ENCODE results near the gene DPYSL3. TPM values are rescaled to one million over a fixed set of nuclear protein-coding genes. Genes with fewer than 3 reads are reported as not detected.

DPYSL3 gene
- polyA plus RNA-seq, 1 donor from 2014 or later, result 689 TPM

GRCh38 chr5:147519380-147519779, 9.5 kb upstream of the DPYSL3 start:
- TF ChIP-seq SMC3 (conservative IDR thresholded peaks at IDR 0.05; ENCODE audit: poor library complexity) (no peak), RAD21 (conservative IDR thresholded peaks at IDR 0.05) (no peak), EP300 (conservative IDR thresholded peaks at IDR 0.05; ENCODE audit: poor library complexity, severe bottlenecking) (no peak), TAF1 (IDR thresholded peaks at IDR 0.05; ENCODE audit: low read depth) (no peak), MXI1 (conservative IDR thresholded peaks at IDR 0.05; ENCODE audit: poor library complexity, severe bottlenecking) (no peak), EZH2 (IDR thresholded peaks at IDR 0.05; ENCODE audit: borderline replicate concordance, insufficient read depth, low read length, poor library complexity, severe bottlenecking) (no peak), POLR2AphosphoS5 (IDR thresholded peaks at IDR 0.05) (no peak)
- no peaks in the 10 kb centered on the region for H3K27me3 ChIP-seq (ENCODE audit: insufficient read depth, low read depth, low read length)
- H3K27ac ChIP-seq (ENCODE audit: low read length), result no peak overlapping the region
- no peaks in the 10 kb centered on the region for H3F3A ChIP-seq (ENCODE audit: insufficient read depth, low read length, poor library complexity, severe bottlenecking)
- H2AFZ ChIP-seq (ENCODE audit: low read depth, low read length), result no peak overlapping the region
- H3K4me2 ChIP-seq (ENCODE audit: low read length), result no peak overlapping the region
- H3K4me3 ChIP-seq (ENCODE audit: low read length), result no peak overlapping the region
- H3K36me3 ChIP-seq (ENCODE audit: insufficient read depth, low read length), result no peaks in the 10 kb centered on the region
- no peaks in the 10 kb centered on the region for H3K9me2 ChIP-seq (ENCODE audit: insufficient read depth, low read length)
- no peak overlapping the region for H3K9ac ChIP-seq (ENCODE audit: low read length)
- no peaks in the 10 kb centered on the region for H3K9me3 ChIP-seq (ENCODE audit: low read length)
- no peaks in the 10 kb centered on the region for H4K20me1 ChIP-seq (ENCODE audit: insufficient read depth)
- H3K79me2 ChIP-seq (replicated peaks; ENCODE audit: insufficient read depth, low read length), result no peaks in the 10 kb centered on the region

- Histone ChIP-seq H3K4me2 (ENCODE audit: low read length) (no peak overlapping the region), H3K9ac (ENCODE audit: low read length) (no peak overlapping the region), H3K27me3 (ENCODE audit: insufficient read depth, low read depth, low read length) (no peaks in the 10 kb centered on the region)
These were observed 7.5 kb upstream of the DPYSL3 start for GRCh38 chr5:147517383-147517782.

GRCh38 chr5:147515269-147515668, 5.4 kb upstream of the DPYSL3 start:
- H3K36me3 ChIP-seq (ENCODE audit: insufficient read depth, low read length), result no peaks in the 10 kb centered on the region
- H3K4me3 ChIP-seq (ENCODE audit: low read length), result no peak overlapping the region
- no peak overlapping the region for H3K27ac ChIP-seq (ENCODE audit: low read length)
- no peaks in the 10 kb centered on the region for H3K9me2 ChIP-seq (ENCODE audit: insufficient read depth, low read length)
- H3K79me2 ChIP-seq (replicated peaks; ENCODE audit: insufficient read depth, low read length), result no peaks in the 10 kb centered on the region
- H3F3A ChIP-seq (ENCODE audit: insufficient read depth, low read length, poor library complexity, severe bottlenecking), result no peaks in the 10 kb centered on the region
- H3K4me2 ChIP-seq (ENCODE audit: low read length), result no peak overlapping the region
- no peak overlapping the region for H3K9ac ChIP-seq (ENCODE audit: low read length)
- TF ChIP-seq MXI1 (conservative IDR thresholded peaks at IDR 0.05; ENCODE audit: poor library complexity, severe bottlenecking), result no peak
- TF ChIP-seq EZH2 (IDR thresholded peaks at IDR 0.05; ENCODE audit: borderline replicate concordance, insufficient read depth, low read length, poor library complexity, severe bottlenecking), result no peak
- no peak for TF ChIP-seq REST (IDR thresholded peaks at IDR 0.05; ENCODE audit: borderline replicate concordance)
- H3K27me3 ChIP-seq (ENCODE audit: insufficient read depth, low read depth, low read length), result peaks cover 4% of the 10 kb centered on the region
- no peak overlapping the region for H2AFZ ChIP-seq (ENCODE audit: low read depth, low read length)
- H4K20me1 ChIP-seq (ENCODE audit: insufficient read depth), result no peaks in the 10 kb centered on the region
- H3K9me3 ChIP-seq (ENCODE audit: low read length), result no peaks in the 10 kb centered on the region

More at GRCh38 chr5:147517383-147517782, 7.5 kb upstream of the DPYSL3 start:
- H3K9me3 ChIP-seq (ENCODE audit: low read length), result no peaks in the 10 kb centered on the region
- H2AFZ ChIP-seq (ENCODE audit: low read depth, low read length), result no peak overlapping the region
- H3K36me3 ChIP-seq (ENCODE audit: insufficient read depth, low read length), result no peaks in the 10 kb centered on the region
- no peaks in the 10 kb centered on the region for H4K20me1 ChIP-seq (ENCODE audit: insufficient read depth)
- no peak overlapping the region for H3K4me3 ChIP-seq (ENCODE audit: low read length)
- no peaks in the 10 kb centered on the region for H3K79me2 ChIP-seq (replicated peaks; ENCODE audit: insufficient read depth, low read length)
- TF ChIP-seq EP300 (conservative IDR thresholded peaks at IDR 0.05; ENCODE audit: poor library complexity, severe bottlenecking) (no peak), CTCF (IDR thresholded peaks at IDR 0.05; ENCODE audit: poor library complexity, severe bottlenecking) (no peak), RAD21 (conservative IDR thresholded peaks at IDR 0.05) (no peak), TAF1 (IDR thresholded peaks at IDR 0.05; ENCODE audit: low read depth) (no peak), SMC3 (conservative IDR thresholded peaks at IDR 0.05; ENCODE audit: poor library complexity) (no peak), MXI1 (conservative IDR thresholded peaks at IDR 0.05; ENCODE audit: poor library complexity, severe bottlenecking) (no peak), EZH2 (IDR thresholded peaks at IDR 0.05; ENCODE audit: borderline replicate concordance, insufficient read depth, low read length, poor library complexity, severe bottlenecking) (no peak)
- no peak overlapping the region for H3K27ac ChIP-seq (ENCODE audit: low read length)
- H3F3A ChIP-seq (ENCODE audit: insufficient read depth, low read length, poor library complexity, severe bottlenecking), result no peaks in the 10 kb centered on the region
- no peaks in the 10 kb centered on the region for H3K9me2 ChIP-seq (ENCODE audit: insufficient read depth, low read length)
